Esophagus mucosa (tissue), 1 donor: ENCODE results near the gene SPHK2. TPM values are rescaled to one million over a fixed set of nuclear protein-coding genes. Genes with fewer than 3 reads are reported as not detected.
"Not testable (repeated sequence)": the region's sequence is repeated elsewhere in the genome, so short reads cannot be mapped to it uniquely, and the experiment has no call there.

Experiments used
- ATAC-seq: fragments of 200-7000 bp; cut with Tn5 transposase; one replicate; pipeline ENCODE4 v1.9.1; 2020
- total RNA-seq: library from RNA; stranded (reverse); gene quantifications from one replicate; pipeline ENCODE4 v1.2.4, GENCODE V29; 2023
- donor health status: DM: yes; HTN: yes; CAD: no.

Gene SPHK2
- total RNA-seq, 1 donor from 2014 or later: 7.7 TPM

DNA sequence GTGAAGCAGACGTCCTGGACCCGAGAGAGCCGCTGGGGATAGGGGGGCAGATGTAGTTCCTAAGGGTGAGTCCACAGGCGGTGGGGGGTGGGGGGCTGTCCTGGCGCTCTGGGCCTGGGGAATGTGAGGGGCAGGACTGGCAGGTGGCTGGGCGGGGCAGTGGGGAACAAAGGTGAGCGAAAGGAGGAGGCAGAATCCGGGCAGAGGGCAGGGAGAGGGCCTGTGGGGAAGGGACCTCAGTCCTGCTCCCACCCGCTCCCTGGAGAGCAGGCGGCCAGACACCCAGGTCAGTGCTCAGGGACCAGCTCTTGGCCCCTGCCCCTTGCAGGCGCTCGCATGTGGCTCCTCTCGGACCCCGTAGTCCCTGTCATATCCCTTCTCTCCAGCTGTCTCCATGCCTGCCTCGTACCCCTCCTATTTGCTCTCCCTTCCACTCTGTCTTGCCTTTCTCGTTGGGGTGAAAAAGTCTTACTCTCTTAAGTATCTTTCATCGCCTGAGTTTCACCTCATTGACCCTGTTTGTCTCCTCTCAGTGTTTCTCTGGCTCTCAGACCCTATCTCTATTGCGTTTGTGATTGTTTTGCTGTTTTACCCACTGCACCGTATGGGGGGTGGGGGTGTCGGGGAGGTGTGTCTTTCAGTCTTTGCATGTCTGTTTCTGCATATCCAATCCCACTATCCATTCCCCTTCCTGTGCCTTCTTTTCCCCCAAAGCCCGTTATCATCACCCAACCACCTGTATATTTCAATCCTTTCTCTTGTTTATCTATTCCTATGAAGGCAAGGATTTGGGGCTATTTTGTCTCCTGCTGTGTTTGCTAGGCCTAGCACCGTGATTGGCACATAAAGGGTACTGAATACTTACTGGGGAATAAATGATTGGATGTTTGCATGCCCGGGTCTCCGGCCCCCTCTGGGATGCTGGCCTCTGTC, 5.8 kb downstream of the SPHK2 start:
- ATAC-seq: no peak

- ATAC-seq: no peak
Measured at GRCh38 chr19:48625891-48626327, 6.6 kb downstream of the SPHK2 start.

- no peak for ATAC-seq
Measured at GRCh38 chr19:48627201-48627864, 8.0 kb downstream of the SPHK2 start.

GRCh38 chr19:48627865-48628314, 8.6 kb downstream of the SPHK2 start:
- no peak for ATAC-seq

GRCh38 chr19:48628486-48629296, 9.4 kb downstream of the SPHK2 start:
- no peak for ATAC-seq

GRCh38 chr19:48629297-48629598, 9.9 kb downstream of the SPHK2 start:
- ATAC-seq: no peak

DNA sequence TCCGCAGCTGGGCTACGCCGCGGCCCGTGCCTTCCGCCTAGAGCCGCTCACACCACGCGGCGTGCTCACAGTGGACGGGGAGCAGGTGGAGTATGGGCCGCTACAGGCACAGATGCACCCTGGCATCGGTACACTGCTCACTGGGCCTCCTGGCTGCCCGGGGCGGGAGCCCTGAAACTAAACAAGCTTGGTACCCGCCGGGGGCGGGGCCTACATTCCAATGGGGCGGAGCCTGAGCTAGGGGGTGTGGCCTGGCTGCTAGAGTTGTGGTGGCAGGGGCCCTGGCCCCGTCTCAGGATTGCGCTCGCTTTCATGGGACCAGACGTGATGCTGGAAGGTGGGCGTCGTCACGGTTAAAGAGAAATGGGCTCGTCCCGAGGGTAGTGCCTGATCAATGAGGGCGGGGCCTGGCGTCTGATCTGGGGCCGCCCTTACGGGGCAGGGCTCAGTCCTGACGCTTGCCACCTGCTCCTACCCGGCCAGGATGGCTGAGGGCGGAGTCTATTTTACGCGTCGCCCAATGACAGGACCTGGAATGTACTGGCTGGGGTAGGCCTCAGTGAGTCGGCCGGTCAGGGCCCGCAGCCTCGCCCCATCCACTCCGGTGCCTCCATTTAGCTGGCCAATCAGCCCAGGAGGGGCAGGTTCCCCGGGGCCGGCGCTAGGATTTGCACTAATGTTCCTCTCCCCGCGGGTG, 10.4 kb downstream of the SPHK2 start:
- no peak for ATAC-seq

DNA sequence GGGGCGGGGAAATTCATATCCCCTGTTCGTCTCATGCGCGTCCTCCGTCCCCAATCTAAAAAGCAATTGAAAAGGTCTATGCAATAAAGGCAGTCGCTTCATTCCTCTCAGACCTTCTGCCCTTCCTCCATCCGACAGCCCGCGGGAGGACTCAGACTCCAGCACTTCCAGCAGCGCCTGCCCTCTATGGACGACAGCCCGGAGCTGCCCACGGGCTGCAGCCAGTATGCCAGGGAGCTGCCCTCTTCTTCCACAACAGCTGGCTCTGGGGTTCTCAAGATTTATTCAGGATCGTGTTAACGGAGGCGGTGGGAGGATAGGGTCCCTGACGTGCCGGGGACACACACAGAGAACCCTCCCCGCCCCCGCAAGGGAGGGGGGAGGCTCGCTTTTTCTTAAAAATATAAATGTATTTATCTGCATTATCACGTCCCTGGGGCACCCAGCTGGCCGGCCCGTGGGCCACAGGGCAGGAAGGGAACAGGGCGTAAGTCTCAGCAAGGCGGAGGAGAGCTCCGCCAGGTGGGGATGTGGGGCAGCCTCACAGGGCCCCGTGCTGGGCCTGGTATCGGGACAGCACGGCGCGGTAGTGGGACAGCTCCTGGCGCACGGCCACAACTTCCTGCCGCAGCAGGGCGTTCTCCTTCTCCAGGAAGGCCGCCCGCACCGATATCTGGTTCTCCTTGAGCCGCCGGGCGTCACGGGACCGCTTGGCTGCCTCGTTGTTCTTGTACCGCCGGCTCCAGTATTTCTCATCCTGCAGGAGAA, 11.2 kb downstream of the SPHK2 start:
- no peak for ATAC-seq

DNA sequence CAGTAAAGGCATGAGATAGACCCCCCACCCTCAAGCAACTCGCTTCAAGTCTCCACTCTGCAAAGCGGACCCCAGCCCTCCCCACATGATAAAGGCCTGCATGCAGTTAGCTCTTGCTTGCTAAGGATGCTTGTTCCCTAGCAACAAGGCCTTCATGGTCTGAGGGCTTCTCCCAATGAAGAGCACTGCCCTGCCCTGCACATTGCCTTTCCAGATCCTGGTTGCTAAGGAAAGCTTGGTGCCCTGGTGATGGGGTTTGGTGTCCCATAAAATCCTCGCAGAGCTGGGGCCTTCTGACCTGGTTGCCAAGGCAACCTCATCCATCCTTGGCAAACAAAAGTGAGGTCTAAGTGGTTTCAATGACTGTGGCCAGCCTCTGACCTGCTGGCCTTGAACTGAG, 11.9 kb downstream of the SPHK2 start:
- ATAC-seq: no peak

GRCh38 chr19:48632286-48632685, 13.0 kb downstream of the SPHK2 start:
- ATAC-seq: not testable (repeated sequence)

DNA sequence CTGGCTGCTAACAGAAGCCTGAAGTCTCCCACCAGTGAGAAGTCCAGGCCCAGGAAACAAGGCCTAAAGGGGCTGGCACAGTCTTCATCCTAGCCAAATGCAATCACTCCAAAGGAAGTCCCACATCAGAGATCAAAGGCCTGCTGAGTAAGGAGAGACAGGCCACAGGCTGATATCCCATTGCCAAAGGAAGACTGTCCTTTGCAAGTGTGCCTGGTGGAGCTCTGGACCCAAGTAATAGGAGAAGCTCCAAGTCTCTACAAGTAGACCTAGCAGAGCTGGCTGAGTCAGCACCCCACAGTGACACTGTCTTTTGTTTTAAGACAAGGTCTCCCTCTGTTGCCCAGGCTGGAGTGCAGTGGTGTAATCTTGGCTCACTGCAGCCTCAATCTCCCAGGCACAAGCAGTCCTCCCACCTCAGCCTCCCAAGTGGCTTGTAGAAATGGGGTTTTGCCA, 13.4 kb downstream of the SPHK2 start:
- peak; percentile 6 for ATAC-seq

DNA sequence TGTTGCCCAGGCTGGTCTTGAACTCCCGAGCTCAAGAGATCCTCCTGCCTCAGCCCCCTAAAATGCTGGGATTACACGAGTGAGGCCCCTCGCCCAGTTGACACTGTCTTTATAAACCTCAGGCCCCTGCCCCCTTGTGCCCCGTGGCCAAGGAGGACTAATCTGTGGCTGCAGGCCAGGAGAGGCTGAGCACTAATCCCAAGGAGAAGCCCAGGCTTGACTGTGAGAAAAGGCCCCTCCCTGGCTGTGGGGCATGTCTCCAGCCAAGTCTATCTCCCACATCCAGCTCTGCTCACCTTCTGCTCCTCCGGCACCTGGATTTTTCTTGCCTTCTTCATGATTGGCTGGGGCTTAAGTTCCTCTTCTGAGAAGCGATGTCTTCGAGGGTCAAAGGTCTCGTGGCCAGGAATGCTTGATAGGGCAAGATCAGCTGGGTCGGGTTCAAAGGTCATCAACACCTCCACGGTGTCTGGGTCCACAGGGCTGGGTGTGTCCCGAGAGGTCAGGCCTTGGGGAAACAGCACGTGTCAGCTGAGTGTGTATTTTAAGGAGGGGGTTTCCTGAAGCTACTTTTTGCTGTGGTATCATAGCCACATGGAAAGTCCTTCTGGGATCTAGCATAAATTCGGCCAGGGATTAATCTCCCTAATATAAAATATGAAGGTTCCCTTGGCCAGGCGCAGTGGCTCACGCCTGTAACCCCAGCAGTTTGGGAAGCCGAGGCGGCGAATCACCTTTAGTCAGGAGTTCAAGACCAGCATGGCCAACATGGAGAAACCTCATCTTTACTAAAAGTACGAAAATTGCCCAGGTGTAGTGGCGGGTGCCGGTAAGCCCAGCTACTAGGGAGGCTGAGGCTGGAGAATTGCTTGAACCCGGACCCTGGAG, 14.1 kb downstream of the SPHK2 start:
- ATAC-seq: no peak

DNA sequence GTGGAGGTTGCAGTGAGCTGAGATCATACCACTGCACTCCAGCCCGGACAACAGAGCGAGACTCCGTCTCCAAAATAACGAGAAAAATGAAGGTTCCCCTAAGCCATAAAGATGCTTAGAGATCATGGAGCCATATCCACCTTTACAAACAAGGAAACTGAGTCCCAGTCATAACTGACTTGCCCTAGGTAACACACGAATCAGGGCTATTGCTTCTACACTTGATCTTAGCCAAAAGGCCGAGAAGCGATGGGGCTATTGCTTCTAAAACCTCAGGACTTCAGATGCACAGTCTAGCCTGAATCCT, 14.7 kb downstream of the SPHK2 start:
- ATAC-seq: no peak

- peak; percentile 59 for ATAC-seq
Measured at GRCh38 chr19:48634424-48635262, 15.3 kb downstream of the SPHK2 start.

DNA sequence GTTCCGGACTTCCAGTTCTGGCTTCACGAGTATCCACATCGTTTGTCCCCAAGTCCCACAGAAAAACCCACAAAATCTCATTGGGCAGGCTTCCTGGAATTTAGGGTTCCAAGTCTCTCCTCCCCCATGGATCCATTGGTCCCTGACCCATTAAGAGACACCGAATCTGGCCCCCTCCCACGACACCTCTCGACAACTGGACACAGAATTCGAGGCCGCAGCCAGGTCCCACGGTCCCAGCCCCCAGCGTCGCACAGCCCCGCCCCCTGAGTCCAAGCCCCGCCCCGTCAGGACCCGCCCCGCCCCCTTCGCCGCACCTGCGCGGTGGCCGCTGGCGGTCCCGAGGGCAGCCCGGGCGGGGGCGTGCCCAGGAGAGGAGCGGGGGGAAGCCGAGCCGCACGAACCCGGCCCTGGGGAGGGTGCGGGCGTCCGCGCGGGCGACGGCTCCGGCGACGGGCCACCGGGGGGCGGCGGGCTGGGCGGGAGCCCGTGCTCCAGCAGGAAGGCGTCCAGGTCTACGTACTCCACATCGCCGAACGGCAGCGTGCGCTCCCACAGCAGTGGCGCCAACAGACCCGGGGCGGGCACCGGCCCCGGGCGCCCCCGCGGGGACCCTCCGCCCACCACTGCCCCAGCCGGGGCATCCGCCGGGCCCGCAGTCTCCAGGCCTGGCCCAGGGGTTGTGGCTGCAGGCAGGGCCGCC, 16.1 kb downstream of the SPHK2 start:
- peak; percentile 39 for ATAC-seq

- ATAC-seq: no peak
Measured at GRCh38 chr19:48635966-48636858, 16.9 kb downstream of the SPHK2 start.

DNA sequence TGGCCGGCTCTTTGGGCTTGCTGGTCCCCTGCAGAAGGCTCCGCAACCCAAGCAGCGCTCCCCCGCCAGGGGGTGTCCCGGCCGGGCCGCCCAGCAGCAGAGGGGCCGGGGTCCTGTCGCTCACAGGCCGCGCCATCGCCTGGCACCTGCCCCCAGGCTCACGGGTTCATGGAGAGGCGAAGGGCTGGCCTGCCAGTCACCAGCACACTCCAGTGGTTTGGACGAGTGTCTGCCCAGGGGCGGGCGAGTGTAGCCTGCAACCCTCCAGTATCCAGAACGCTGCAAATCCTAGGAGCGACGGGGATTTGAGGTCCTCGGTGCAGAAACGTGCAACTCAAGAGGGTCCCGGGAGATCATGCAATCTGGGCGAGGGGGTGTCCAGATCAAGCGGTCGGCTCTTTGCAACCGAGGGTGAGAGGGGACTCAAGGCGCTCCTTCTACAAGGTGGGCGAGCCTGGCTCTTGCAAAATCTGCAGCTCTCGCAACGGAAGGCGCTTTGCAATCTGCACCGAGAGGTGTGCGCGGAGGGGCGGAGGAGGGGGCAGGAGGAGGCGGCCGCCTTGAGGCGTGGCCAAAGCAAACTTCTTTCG, 17.6 kb downstream of the SPHK2 start, which contains the start of gene DBP:
Gene DBP, minus strand, starts transcription at position 521 of the 590 bp plus-strand sequence. Its CDS starts 385 bp downstream, at position 136.
- peak; percentile 4 for ATAC-seq
